GM12891 (cell line): ENCODE data around the gene TMEM184A.

Experiments used
- POLR2A ChIP-seq: IDR thresholded peaks from 2 replicates; pipeline ENCODE4 v1.6.1; 2011; ENCODE audit warnings: low read depth, low read length, control low read depth
- TAF1 ChIP-seq: IDR thresholded peaks from 2 replicates; pipeline ENCODE4 v1.6.1; 2011; ENCODE audit warnings: low read depth, low read length, control low read depth

DNA sequence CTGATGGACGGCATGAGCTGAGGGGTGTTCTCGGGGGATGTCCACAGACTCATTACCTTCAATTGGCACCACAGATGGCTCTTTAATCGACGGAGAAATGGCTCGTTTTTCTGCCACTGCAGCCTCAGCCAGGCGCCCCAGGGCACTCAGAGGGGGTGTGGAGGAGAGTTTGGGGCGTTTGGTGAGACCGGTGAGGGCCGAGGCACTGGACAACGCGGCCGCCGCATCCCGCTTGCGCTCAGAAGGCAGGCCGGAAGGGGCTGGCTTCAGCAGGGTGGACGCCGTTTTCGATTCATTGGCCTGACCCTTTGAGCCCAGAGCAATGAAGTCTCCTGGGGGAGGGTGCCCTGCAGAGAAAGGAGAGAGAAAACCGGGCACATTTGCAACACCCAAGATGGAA is 53.2 kb downstream of the TMEM184A start:
- TF ChIP-seq POLR2A (no peak), TAF1 (no peak)
